Mesendoderm (in vitro differentiated cells): ENCODE measurements around the gene C1QTNF12.

ENCODE experiments used
- DNase-seq: peaks from one replicate; pipeline ENCODE4 v3.0.0; 2013
- H2AK5ac ChIP-seq: 2 replicates; pipeline ENCODE4 v1.6.1; 2013; ENCODE audit warnings: low read length, inconsistent platforms
- H2BK120ac ChIP-seq: 2 replicates; pipeline ENCODE4 v1.6.1; 2013; ENCODE audit warnings: low read depth, mild to moderate bottlenecking, low read length, moderate library complexity, mixed read lengths
- H2BK15ac ChIP-seq: replicated peaks from 2 replicates; pipeline ENCODE4 v1.6.1; 2013; ENCODE audit warnings: low read depth, mild to moderate bottlenecking, moderate library complexity
- H2BK5ac ChIP-seq: 2 replicates; pipeline ENCODE4 v1.6.1; 2013; ENCODE audit warnings: low read length, inconsistent platforms
- H3K18ac ChIP-seq: 2 replicates; pipeline ENCODE4 v1.6.1; 2013; ENCODE audit warnings: mild to moderate bottlenecking, low read length, mixed read lengths
- H3K23ac ChIP-seq: one replicate; pipeline ENCODE4 v1.6.1; 2013; ENCODE audit warnings: low read length
- H3K27ac ChIP-seq: 2 replicates; pipeline ENCODE4 v1.5.1; 2013; ENCODE audit warnings: low read depth, mild to moderate bottlenecking, inconsistent platforms, low read length, moderate library complexity
- H3K27me3 ChIP-seq: 2 replicates; pipeline ENCODE4 v1.6.1; 2013; ENCODE audit warnings: low read length, control low read depth, mild to moderate bottlenecking, inconsistent platforms; ENCODE audit not compliant: insufficient read depth, poor library complexity
- H3K36me3 ChIP-seq: 2 replicates; pipeline ENCODE4 v1.6.1; 2013; ENCODE audit warnings: low read length, inconsistent platforms; ENCODE audit not compliant: control insufficient read depth, insufficient read depth
- H3K4ac ChIP-seq: one replicate; pipeline ENCODE4 v1.6.1; 2013; ENCODE audit warnings: low read depth, mild to moderate bottlenecking, low read length, moderate library complexity
- H3K4me1 ChIP-seq: 2 replicates; pipeline ENCODE4 v1.6.1; 2013; ENCODE audit warnings: low read depth, low read length, inconsistent platforms; ENCODE audit not compliant: control insufficient read depth
- H3K4me2 ChIP-seq: 2 replicates; pipeline ENCODE4 v1.6.1; 2013; ENCODE audit warnings: low read length
- H3K4me3 ChIP-seq: 2 replicates; pipeline ENCODE4 v1.5.1; 2013; ENCODE audit warnings: mild to moderate bottlenecking, low read length
- H3K56ac ChIP-seq: one replicate; pipeline ENCODE4 v1.6.1; 2013; ENCODE audit warnings: low read length
- H3K79me1 ChIP-seq: 2 replicates; pipeline ENCODE4 v1.6.1; 2013; ENCODE audit warnings: low read length, inconsistent platforms
- H3K79me2 ChIP-seq: 2 replicates; pipeline ENCODE4 v1.6.1; 2013; ENCODE audit warnings: mild to moderate bottlenecking, low read length; ENCODE audit not compliant: control insufficient read depth, insufficient read depth
- H3K9ac ChIP-seq: 2 replicates; pipeline ENCODE4 v1.6.1; 2013; ENCODE audit warnings: low read length, inconsistent platforms
- H4K5ac ChIP-seq: one replicate; pipeline ENCODE4 v1.6.1; 2013; ENCODE audit warnings: low read length
- H4K8ac ChIP-seq: one replicate; pipeline ENCODE4 v1.6.1; 2013; ENCODE audit warnings: low read depth, mild to moderate bottlenecking, control low read depth, low read length, moderate library complexity
- WGBS: extraction: QIAGEN DNeasy Blood & Tissue Kit; methylation state at CpG from one replicate; pipeline ENCODE4 v1.1.7; 2013; ENCODE audit warnings: low lambda C conversion rate, missing lambda C conversion rate; ENCODE audit not compliant: insufficient coverage; ENCODE audit errors: extremely low coverage; 5-methylcytosine and 5-hydroxymethylcytosine counted together

C1QTNF12 gene

GRCh38 chr1:1282998-1283397 is 36.5 kb upstream of the C1QTNF12 start:
- Histone ChIP-seq H4K5ac (no peak overlapping the region), H2AK5ac (no peak overlapping the region), H3K9ac (no peak overlapping the region), H2BK15ac (no peak overlapping the region), H3K4ac (no peak overlapping the region), H3K79me2 (no peaks in the 10 kb centered on the region), H3K56ac (no peak overlapping the region), H2BK5ac (no peak overlapping the region), H3K36me3 (no peaks in the 10 kb centered on the region), H3K4me2 (no peak overlapping the region), H3K18ac (no peak overlapping the region), H3K79me1 (no peaks in the 10 kb centered on the region), H4K8ac (no peak overlapping the region), H3K4me1 (no peaks in the 10 kb centered on the region), H3K4me3 (no peak overlapping the region), H3K23ac (no peak overlapping the region), H2BK120ac (no peak overlapping the region), H3K27me3 (no peaks in the 10 kb centered on the region), H3K27ac (no peak overlapping the region)
- no peak for DNase-seq
- no CpG with 5 or more reads among the region's 14 CpGs for whole genome bisulfite sequencing

GRCh38 chr1:1281533-1282321 is 35.2 kb upstream of the C1QTNF12 start:
- H3K79me2 ChIP-seq = no peaks in the 10 kb centered on the region
- no peak overlapping the region for H3K23ac ChIP-seq
- no peaks in the 10 kb centered on the region for H3K36me3 ChIP-seq
- H4K8ac ChIP-seq = no peak overlapping the region
- no peak overlapping the region for H3K4me3 ChIP-seq
- H2BK15ac ChIP-seq = no peak overlapping the region
- H3K4me2 ChIP-seq = no peak overlapping the region
- no CpG with 5 or more reads among the region's 26 CpGs for WGBS
- H3K27ac ChIP-seq = no peak overlapping the region
- no peak overlapping the region for H3K18ac ChIP-seq
- H3K56ac ChIP-seq = no peak overlapping the region
- no peak overlapping the region for H2AK5ac ChIP-seq
- H3K9ac ChIP-seq = no peak overlapping the region
- H3K4ac ChIP-seq = no peak overlapping the region
- H3K4me1 ChIP-seq = no peaks in the 10 kb centered on the region
- no peak for DNase-seq
- H2BK5ac ChIP-seq = no peak overlapping the region
- H3K27me3 ChIP-seq = no peaks in the 10 kb centered on the region
- H4K5ac ChIP-seq = no peak overlapping the region
- H3K79me1 ChIP-seq = no peaks in the 10 kb centered on the region
- no peak overlapping the region for H2BK120ac ChIP-seq

DNA sequence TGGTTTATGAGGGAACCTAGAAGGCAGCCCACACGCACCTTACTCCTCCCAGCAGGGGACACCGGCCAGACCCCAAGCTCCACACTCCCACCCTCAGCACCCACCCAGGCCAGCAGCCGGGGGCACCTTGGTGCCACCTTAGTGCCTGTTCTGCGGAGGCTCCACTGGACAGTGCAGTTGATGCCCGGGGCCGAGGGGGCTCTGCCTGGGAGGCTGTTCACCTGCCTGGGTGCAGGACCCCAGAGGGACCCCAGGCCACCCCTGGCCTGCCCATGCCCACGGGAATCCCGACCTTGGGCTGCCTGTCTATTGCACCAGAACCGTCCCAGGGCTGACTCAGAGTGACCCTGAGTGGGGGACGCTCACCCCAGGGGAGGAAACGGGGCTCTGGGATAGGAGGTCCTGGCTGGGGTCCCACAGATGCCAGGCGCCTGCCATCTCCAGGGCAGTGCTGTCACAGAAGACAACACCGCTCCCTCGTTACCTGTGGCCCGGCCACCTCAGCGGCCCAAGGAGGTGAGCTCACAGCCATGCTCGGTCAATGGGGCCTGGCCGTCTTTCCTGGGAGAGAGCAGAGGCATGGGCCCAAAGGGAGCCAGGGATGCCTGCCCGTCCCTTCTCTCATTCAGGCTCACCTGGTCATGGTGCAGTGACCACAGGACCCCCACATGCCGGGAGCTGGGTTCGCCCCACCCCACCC is 34.4 kb upstream of the C1QTNF12 start:
- no peak overlapping the region for H3K27ac ChIP-seq
- H3K79me2 ChIP-seq = no peaks in the 10 kb centered on the region
- no peaks in the 10 kb centered on the region for H3K79me1 ChIP-seq
- H3K4me3 ChIP-seq = no peak overlapping the region
- no peaks in the 10 kb centered on the region for H3K27me3 ChIP-seq
- no peak overlapping the region for H3K23ac ChIP-seq
- H2AK5ac ChIP-seq = no peak overlapping the region
- no peak overlapping the region for H3K4me2 ChIP-seq
- no peaks in the 10 kb centered on the region for H3K4me1 ChIP-seq
- no peaks in the 10 kb centered on the region for H3K36me3 ChIP-seq
- no peak for DNase-seq
- H4K5ac ChIP-seq = no peak overlapping the region
- no peak overlapping the region for H3K4ac ChIP-seq
- WGBS = no CpG with 5 or more reads among the region's 21 CpGs
- H3K56ac ChIP-seq = no peak overlapping the region
- H2BK15ac ChIP-seq = no peak overlapping the region
- no peak overlapping the region for H3K18ac ChIP-seq
- H2BK5ac ChIP-seq = no peak overlapping the region
- no peak overlapping the region for H4K8ac ChIP-seq
- no peak overlapping the region for H3K9ac ChIP-seq
- H2BK120ac ChIP-seq = no peak overlapping the region

GRCh38 chr1:1279028-1279427 is 32.5 kb upstream of the C1QTNF12 start:
- Histone ChIP-seq H3K56ac (no peak overlapping the region), H4K8ac (no peak overlapping the region), H3K27ac (no peak overlapping the region), H3K23ac (no peak overlapping the region), H3K4me1 (no peaks in the 10 kb centered on the region), H2AK5ac (no peak overlapping the region), H2BK120ac (no peak overlapping the region), H3K18ac (no peak overlapping the region), H3K9ac (no peak overlapping the region), H3K79me2 (no peaks in the 10 kb centered on the region), H3K4ac (no peak overlapping the region), H3K27me3 (no peaks in the 10 kb centered on the region), H3K36me3 (no peaks in the 10 kb centered on the region), H3K4me3 (no peak overlapping the region), H3K79me1 (no peaks in the 10 kb centered on the region), H2BK15ac (no peak overlapping the region), H3K4me2 (no peak overlapping the region), H2BK5ac (no peak overlapping the region), H4K5ac (no peak overlapping the region)
- no peak for DNase-seq
- no CpG with 5 or more reads among the region's 17 CpGs for WGBS

GRCh38 chr1:1278620-1279019 is 32.1 kb upstream of the C1QTNF12 start:
- Histone ChIP-seq H3K56ac (no peak overlapping the region), H3K4me3 (no peak overlapping the region), H2AK5ac (no peak overlapping the region), H3K79me1 (no peaks in the 10 kb centered on the region), H3K27me3 (no peaks in the 10 kb centered on the region), H3K27ac (no peak overlapping the region), H2BK5ac (no peak overlapping the region), H2BK120ac (no peak overlapping the region), H3K9ac (no peak overlapping the region), H2BK15ac (no peak overlapping the region), H4K8ac (no peak overlapping the region), H3K36me3 (no peaks in the 10 kb centered on the region), H4K5ac (no peak overlapping the region), H3K4ac (no peak overlapping the region), H3K4me2 (no peak overlapping the region), H3K23ac (no peak overlapping the region), H3K4me1 (no peaks in the 10 kb centered on the region), H3K18ac (no peak overlapping the region), H3K79me2 (no peaks in the 10 kb centered on the region)
- no peak for DNase-seq
- no CpG with 5 or more reads among the region's 13 CpGs for WGBS
